Right atrium auricular region (tissue), 2 donors: ENCODE measurements around the gene B4GAT1. TPM values are rescaled to one million over a fixed set of nuclear protein-coding genes. Genes with fewer than 3 reads are reported as not detected.

Experiments used
- DNase-seq: peaks from one replicate; pipeline ENCODE4 v3.0.0-alpha.2; 2019; ENCODE audit warnings: low spot score
- H3K27ac ChIP-seq, 2 donors: fragments of 200-600 bp; sonication (generic); 1 replicate in 1 of 2; 2 replicates in 1 of 2; pipeline ENCODE4 v1.5.1; 2016 to 2019
- H3K27me3 ChIP-seq, 2 donors: fragments of 200-600 bp; sonication (generic); one replicate each; pipeline versions ENCODE4 v1.5.1 to v1.6.0; 2017 to 2019
- H3K36me3 ChIP-seq: fragments of 200-600 bp; sonication (generic); one replicate; pipeline ENCODE4 v1.5.1; 2016
- H3K4me1 ChIP-seq, 2 donors: fragments of 200-600 bp; sonication (generic); one replicate each; pipeline versions ENCODE4 v1.5.1 to v1.6.0; 2017 to 2019
- H3K4me3 ChIP-seq, 2 donors: fragments of 200-600 bp; sonication (generic); 1 replicate in 1 of 2; 2 replicates in 1 of 2; pipeline ENCODE4 v1.5.1; 2017 to 2019; ENCODE audit warnings: mild to moderate bottlenecking in 1 of 2, moderate library complexity in 1 of 2
- H3K9me3 ChIP-seq, 2 donors: fragments of 200-600 bp; sonication (generic); one replicate each; pipeline ENCODE4 v1.5.1; 2019
- CTCF ChIP-seq, 2 donors: fragments of 200-600 bp; sonication (generic); IDR thresholded peaks; one replicate each; pipeline ENCODE4 v1.5.1; 2019; ENCODE audit warnings: antibody characterized with exemption in 2 of 2
- total RNA-seq, 2 donors: library from RNA; depleted of rRNA; stranded (reverse); fragments of >200 nt; gene quantifications; one replicate each; pipeline ENCODE4 v1.1.0, GENCODE V29; 2016

The B4GAT1 gene
- total RNA-seq, 2 donors from 2014 or later, result 61.1 to 64.3 TPM

DNA sequence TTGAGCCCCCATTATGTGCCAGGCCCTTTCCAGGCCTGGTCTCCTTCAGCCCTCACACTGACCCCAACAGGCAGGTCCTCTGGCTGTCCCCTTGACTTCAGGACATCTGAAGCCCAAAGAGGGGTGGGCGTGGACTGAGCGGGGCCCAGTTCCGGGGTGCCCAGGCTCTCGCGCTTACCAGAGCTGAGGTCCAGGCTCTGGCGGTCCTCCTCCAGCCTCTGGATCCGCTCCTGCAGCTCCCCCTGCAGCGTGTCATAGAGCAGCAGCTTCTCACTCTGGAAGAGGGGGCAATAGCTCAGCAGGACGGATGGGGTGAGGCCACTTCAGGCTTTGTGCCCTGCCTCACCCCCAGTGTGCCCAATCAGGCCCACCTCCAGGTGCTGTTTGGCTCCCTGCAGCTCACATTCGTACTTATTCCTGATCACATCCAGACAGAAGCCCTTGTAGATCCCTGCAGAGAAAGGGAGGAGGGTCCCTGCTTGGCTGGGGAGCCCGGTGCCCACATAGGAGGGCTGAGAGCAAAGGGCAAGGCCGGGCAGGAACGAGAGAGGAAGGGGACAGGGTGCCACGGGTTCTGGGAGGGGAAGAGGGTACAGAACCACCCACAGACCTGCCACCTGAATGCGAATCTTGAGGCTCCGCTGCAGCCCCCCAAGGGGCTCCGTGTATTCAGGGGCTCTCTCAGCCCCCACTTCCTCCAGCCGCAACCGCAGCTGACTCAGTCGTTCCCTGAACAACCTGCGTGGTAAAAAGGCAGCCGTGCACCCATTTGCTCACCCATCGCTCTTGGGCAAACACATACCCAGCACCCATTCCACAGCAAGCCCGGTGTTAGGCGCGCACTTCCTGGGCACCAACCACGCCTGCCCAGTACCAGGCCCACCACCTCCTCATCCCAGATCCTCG is 6.6 kb downstream of the B4GAT1 start:
- no peaks in the 10 kb centered on the region for H3K27me3 ChIP-seq
- H3K9me3 ChIP-seq, result no peaks in the 10 kb centered on the region
- H3K4me1 ChIP-seq, result peaks cover 0 to 34% of the 10 kb centered on the region in 2 donors
- DNase-seq, result no peak
- no peak overlapping the region for H3K27ac ChIP-seq
- no peak for TF ChIP-seq CTCF (IDR thresholded peaks at IDR 0.05)
- peaks cover 35% of the 10 kb centered on the region for H3K36me3 ChIP-seq
- no peak overlapping the region for H3K4me3 ChIP-seq

- no peak for DNase-seq
- TF ChIP-seq CTCF (IDR thresholded peaks at IDR 0.05), result no peak
- peaks cover 35% of the 10 kb centered on the region for H3K36me3 ChIP-seq
Observed at GRCh38 chr11:66339686-66340483, 7.5 kb downstream of the B4GAT1 start.

DNA sequence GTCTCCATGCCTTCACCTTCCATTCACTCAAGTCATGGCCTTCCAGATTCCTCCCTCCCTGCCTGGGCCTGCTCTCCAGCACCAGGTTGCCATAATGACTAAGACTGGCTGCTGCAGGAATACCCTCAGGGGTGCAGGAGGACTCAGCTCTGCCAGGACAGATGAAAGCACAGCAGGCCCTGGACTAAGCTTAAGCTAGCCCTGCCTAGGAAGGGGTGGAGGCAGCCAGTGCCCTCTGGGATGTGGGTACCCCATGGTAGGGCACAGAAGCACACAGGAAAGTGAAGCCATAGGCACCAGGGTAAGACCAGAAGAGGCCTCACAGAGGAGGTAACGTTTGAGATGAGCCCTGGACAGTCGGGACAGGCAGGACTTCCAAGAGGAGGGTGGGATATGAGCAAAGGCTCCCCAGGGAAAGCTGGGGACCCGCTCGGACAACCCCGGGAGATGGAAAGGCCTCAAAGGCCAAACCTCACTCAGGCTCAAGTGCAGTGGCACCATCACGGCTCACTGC is 8.2 kb downstream of the B4GAT1 start:
- no peak overlapping the region for H3K4me3 ChIP-seq
- H3K36me3 ChIP-seq, result peaks cover 35% of the 10 kb centered on the region
- no peaks in the 10 kb centered on the region for H3K9me3 ChIP-seq
- DNase-seq, result no peak
- no peak overlapping the region for H3K27ac ChIP-seq
- H3K27me3 ChIP-seq, result no peaks in the 10 kb centered on the region
- TF ChIP-seq CTCF (IDR thresholded peaks at IDR 0.05), result no peak
- H3K4me1 ChIP-seq, result peaks cover 0 to 34% of the 10 kb centered on the region in 2 donors

More at GRCh38 chr11:66339686-66340483, 7.5 kb downstream of the B4GAT1 start:
- Histone ChIP-seq H3K4me1 (peaks cover 0 to 35% of the 10 kb centered on the region in 2 donors), H3K4me3 (no peak overlapping the region), H3K27ac (no peak overlapping the region), H3K27me3 (no peaks in the 10 kb centered on the region), H3K9me3 (no peaks in the 10 kb centered on the region)

DNA sequence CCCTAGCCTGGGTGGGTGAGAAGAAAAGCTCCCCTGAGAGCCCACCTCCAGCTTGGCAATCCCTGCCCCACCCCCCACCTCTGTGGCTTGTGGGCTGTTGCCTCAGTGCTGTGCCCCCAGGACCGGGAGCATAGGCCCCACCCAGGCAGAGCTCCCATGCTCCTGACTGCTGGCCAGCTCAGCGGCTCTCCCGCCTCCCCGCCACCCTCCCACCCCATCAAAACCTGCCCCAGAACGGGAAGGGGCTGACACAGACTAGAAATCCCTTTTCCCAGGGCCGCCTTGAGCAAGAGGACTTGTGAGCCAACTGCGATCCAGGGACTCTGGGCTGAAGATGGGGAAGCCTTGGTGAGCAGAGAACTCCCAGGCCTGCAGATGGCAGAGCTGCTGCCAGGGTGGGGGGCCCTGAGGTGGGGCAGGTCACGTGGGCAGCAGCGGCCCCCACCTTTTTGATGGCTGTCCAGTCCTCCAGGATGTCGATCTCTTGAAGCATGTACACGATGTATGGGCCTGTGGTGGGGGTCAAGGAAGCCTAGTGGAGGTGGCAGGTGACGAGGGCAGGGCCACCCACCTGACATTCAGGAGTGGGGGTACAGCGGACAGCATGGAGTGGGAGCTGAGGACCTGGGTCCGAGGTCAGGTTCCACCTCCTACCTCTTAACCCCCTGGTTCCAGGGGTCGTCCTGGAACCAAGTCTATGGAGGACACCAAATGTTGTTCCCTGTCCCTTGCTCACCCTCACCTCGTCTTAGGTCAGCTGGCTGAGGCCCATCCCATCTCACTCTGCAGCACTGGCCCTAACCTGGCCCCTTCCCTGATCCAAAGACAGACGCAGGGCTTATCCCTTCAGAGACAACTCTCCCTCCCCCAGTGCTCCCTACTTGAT is 8.9 kb downstream of the B4GAT1 start:
- DNase-seq, result no peak
- no peak overlapping the region for H3K27ac ChIP-seq
- no peak overlapping the region for H3K4me3 ChIP-seq
- TF ChIP-seq CTCF (IDR thresholded peaks at IDR 0.05), result no peak
- H3K9me3 ChIP-seq, result no peaks in the 10 kb centered on the region
- peaks cover 35% of the 10 kb centered on the region for H3K36me3 ChIP-seq
- H3K27me3 ChIP-seq, result no peaks in the 10 kb centered on the region
- H3K4me1 ChIP-seq, result peaks cover 0 to 27% of the 10 kb centered on the region in 2 donors
